Neural cell (in vitro differentiated cells): ENCODE data around the gene BCAP31.

Source experiments
- CTCF ChIP-seq: fragments of 450-650 bp; IDR thresholded peaks from 2 replicates; pipeline ENCODE4 v1.5.1; 2014; ENCODE audit warnings: antibody characterized with exemption, mild to moderate bottlenecking, moderate library complexity; ENCODE audit not compliant: poor library complexity, severe bottlenecking
- EP300 ChIP-seq: fragments of 450-650 bp; conservative IDR thresholded peaks from 2 replicates; pipeline ENCODE4 v1.6.1; 2014; ENCODE audit warnings: antibody characterized with exemption, mild to moderate bottlenecking, moderate library complexity; ENCODE audit not compliant: poor library complexity, severe bottlenecking
- EZH2 ChIP-seq: fragments of 200-600, 300-800 bp; shearing (Covaris generic), sonication (generic); IDR thresholded peaks from 2 replicates; pipeline ENCODE4 v1.6.1; 2014; ENCODE audit warnings: antibody characterized with exemption, low read length, borderline replicate concordance, mild to moderate bottlenecking; ENCODE audit not compliant: insufficient read depth, poor library complexity, severe bottlenecking
- MXI1 ChIP-seq: fragments of 450-650 bp; conservative IDR thresholded peaks from 2 replicates; pipeline ENCODE4 v1.6.1; 2014; ENCODE audit warnings: antibody characterized with exemption, mild to moderate bottlenecking; ENCODE audit not compliant: poor library complexity, severe bottlenecking
- TF ChIP-seq, protein P1 (sequence below): IDR thresholded peaks from 2 replicates; pipeline ENCODE4 v1.6.1; 2012; ENCODE audit warnings: borderline replicate concordance

DNA sequence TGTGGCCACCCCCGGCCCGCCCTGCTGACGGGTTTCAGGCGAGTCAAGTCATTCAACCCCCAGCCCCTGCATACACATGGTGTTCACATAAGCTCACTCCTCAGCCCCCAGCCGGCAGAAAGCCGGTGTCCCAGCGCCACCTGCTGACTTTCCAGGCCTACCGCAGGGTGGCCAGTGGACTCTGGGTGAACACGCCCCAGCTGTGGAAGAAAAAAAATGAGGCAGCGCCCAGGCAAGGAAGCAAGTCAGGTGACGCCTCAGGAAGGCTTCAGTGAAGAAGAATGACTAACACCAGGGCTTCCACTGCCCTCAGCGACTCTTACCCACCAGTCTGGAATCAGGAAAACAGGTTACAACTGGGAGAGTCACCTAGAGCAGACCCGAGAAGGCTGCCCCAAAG, 15.8 kb downstream of the BCAP31 start:
- TF ChIP-seq, protein P1, sequence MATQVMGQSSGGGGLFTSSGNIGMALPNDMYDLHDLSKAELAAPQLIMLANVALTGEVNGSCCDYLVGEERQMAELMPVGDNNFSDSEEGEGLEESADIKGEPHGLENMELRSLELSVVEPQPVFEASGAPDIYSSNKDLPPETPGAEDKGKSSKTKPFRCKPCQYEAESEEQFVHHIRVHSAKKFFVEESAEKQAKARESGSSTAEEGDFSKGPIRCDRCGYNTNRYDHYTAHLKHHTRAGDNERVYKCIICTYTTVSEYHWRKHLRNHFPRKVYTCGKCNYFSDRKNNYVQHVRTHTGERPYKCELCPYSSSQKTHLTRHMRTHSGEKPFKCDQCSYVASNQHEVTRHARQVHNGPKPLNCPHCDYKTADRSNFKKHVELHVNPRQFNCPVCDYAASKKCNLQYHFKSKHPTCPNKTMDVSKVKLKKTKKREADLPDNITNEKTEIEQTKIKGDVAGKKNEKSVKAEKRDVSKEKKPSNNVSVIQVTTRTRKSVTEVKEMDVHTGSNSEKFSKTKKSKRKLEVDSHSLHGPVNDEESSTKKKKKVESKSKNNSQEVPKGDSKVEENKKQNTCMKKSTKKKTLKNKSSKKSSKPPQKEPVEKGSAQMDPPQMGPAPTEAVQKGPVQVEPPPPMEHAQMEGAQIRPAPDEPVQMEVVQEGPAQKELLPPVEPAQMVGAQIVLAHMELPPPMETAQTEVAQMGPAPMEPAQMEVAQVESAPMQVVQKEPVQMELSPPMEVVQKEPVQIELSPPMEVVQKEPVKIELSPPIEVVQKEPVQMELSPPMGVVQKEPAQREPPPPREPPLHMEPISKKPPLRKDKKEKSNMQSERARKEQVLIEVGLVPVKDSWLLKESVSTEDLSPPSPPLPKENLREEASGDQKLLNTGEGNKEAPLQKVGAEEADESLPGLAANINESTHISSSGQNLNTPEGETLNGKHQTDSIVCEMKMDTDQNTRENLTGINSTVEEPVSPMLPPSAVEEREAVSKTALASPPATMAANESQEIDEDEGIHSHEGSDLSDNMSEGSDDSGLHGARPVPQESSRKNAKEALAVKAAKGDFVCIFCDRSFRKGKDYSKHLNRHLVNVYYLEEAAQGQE: no peak
- TF ChIP-seq CTCF (peak; percentile 74), MXI1 (no peak), EP300 (no peak), EZH2 (no peak)
